ENCODE results near the gene NOX3.
"Not testable (repeated sequence)": the region's sequence is repeated elsewhere in the genome, so short reads cannot be mapped to it uniquely, and the experiment has no call there.

NOX3 gene

DNA sequence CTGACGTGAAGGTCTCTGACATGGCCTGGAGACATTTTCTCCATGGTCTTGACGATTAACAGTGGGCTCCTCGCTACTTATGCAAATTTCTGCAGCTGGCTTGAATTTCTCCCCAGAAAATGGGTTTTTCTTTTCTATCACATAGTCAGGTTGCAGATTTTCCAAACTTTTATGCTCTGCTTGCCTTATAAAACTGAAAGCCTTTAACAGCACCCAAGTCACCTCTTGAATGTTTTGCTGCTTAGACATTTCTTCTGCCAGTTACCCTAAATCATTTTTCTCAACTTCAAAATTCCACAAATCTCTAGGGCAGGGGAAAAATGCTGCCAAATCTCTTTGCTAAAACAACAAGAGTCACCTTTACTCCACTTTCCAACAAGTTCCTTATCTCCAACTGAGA lies 12.9 kb upstream of the NOX3 start:
- not testable (repeated sequence) for DNase-seq

DNA sequence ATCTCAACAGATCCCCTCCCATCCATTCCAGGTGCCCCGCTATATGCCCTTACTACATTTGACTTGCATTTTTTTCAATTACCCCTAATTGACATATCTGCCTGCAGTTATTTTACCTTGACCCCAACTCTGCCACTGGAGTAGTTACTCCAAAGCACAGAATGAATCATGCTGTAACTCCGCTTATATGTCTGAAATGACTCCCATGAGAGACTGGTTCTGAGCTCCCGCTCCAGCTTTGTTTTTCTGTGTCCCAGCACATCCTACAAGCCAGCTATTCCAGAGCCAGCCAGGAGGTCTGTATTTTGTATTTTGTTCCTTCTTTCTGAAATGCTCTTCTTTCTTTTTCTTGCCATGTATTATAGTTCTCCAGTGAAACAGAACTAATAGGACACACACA lies 10.9 kb upstream of the NOX3 start:
- DNase-seq, result no peak

DNA sequence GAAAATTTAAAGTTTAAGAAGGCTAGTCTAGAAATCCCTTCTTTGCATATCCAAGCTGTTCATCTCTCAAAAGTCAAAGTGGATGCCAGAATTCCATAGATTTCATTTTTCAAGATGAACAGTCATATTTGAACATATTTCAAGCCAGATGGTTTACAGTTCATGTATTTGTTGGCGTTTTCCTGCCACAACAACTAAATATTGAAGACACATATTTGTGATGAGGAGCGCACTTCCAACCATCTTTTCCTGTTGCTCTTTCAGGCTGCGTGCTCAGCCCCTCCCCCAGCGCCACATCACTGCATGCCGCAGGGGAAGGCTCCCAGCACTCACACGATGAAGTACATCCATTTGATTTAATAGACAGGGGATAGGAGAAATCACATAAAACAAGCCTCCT lies 5.9 kb upstream of the NOX3 start:
- DNase-seq, result no peak

DNA sequence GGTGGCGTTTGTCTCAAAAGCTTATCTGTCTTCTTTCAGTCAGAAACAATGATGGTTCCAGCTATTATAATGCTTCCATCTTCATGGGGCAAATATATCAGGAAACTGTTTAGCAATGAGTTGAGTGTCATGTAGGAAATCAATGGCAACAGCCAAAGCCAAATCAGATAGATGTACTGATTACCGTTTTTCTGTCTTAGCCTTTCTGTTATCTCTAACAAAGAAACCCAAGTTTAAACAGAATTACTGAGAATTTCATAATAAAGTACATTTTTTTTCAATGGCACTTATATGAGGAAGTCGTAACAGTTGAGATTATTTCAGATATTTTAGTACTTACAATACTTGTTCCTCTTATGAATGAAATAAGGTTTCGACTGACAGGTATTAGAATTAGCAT lies 1.2 kb downstream of the NOX3 start:
- no peak for DNase-seq

DNA sequence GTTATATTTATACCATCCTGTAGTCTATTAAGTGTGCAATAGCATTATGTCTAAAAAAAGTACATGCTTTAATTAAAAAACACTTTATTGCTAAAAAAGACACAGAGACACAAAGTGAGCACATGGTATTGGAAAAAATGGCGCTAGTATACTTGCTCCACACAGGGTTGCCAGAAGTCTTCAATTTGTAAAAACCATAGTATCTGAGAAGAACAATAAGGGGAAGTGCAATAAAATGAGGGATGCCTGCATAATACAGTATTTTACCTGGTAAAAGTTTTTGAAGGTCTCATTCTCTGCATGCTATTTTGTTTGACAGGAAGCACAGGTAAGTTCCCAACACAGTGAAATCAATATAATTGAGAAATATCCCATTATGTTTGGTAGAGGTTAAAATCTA lies 1.6 kb downstream of the NOX3 start:
- no peak for DNase-seq

DNA sequence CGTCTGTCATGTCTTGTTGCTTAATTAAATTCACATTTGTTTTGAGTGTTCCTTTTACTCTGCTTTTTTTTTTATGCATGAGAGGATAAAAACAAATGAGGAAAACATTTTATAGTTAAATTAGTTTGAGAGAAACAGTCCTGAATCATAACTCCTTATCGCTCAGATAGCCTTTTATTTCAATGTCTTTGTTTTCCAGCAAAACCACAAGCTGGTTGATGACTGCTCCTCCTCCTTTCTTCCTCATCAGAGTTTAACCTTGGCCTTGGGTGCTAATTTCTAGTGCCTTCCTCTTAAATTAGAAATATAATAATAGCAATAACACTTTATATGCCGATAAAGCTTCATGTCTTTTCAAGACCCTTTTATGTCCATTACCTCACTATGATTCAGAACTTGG lies 3.1 kb downstream of the NOX3 start:
- DNase-seq, result no peak

DNA sequence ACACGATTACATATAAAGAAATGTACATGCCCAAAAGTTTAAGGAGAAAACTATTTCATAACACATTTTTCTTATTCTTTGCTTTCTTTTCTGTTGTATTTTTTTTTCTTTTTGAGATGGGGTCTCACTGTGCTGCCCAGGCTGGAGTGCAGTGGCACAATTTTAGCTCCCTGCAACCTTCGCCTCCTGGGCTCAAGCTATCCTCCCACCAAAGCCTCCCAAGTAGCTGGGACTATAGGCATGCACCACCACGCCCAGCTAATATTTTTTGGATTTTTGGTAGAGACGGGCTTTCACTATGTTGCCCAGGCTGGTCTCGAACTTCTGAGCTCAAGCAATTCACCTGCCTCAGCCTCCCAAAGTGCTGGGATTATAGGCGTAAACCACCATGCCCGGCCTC lies 4.1 kb downstream of the NOX3 start:
- not testable (repeated sequence) for DNase-seq

DNA sequence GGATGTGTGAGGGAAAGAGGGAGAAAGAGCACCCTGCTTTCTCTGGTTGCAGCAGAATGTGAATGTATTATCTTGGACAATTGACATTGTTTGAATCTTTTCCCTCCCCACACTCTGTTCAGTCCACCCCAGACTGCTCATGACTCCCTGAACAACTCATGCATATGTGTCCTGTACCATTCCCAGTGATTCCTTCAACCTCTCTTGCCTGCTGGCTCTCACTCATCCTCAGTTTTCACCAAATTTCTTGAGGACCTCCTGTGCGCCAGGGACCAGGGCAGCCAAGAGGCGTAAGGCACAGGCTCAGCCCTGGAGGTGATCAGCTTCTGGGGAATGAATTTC lies 5.4 kb downstream of the NOX3 start:
- DNase-seq, result no peak

DNA sequence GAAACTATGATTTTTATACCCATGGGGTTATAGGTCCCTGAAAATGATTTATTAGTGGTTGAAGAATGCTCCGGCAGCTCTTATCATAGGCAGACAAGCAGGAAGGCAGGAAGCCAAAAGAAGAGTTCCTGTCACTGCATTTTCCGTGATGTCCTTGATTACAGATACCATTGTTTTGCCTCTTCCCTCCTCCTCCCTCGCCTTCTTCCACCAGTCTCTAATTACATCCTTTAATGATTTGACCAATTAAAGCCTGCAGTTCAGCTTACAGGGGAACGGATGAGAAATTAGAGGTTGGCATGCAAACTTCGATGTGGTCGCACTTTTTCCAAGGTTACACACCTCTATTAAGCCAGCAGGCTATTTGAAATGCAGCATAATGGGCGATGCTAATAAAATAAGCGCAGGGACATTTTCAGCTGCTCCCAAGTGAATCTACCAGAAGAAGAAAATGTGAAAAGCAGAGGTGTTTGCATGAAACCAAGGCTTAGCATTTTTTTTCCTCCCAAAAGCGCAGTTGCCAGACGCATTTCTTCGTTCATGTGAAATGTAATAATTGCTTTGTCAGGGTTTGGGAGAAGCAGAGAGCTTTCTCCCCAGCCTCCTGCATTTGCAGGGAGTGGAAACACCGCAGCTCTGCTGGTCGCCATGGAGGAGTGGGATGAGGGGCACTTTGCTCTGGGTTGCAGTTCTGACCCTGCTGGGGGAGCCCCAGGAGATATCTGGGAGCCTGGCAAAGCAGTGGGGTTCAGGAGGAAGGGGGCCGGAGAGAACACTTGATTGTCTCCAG lies 6.0 kb downstream of the NOX3 start:
- DNase-seq, result no peak

DNA sequence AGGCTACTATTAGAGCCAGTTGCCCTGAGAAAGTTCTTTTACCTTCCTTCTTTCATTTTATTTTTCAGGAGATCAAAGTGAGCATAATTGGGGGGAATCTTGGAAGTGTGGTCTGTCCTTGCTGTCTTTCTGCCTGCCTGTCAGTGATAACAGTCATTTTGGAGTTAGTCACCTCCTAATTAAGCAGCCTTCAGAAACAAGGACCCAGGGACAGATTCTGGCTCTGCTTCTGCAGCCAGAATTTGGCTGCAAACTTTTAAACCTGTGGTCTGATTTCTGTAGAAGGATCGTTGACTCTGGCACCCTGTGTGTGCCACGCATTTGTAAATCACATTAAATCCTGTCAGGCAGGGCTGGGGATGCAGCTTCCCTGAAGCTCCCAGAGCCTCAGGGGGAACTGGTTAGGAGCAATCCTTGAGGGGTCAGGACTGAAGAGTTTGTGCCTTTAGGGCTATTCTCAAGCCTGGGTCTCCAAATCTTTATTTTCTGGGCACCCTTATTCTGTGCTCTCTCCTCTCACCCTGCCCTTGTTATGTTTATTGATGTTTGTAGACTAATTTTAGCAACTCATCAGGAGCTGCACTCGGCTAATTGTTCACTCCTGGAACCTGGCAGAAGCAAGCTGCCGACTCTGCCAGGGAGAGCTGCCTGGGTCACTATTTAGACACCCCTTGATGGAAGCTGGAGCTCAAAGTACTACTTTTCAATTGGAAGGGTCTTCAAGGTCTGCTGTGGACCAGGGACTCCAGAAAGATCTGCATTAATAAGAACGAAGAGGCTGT lies 6.8 kb downstream of the NOX3 start:
- DNase-seq, result no peak

DNA sequence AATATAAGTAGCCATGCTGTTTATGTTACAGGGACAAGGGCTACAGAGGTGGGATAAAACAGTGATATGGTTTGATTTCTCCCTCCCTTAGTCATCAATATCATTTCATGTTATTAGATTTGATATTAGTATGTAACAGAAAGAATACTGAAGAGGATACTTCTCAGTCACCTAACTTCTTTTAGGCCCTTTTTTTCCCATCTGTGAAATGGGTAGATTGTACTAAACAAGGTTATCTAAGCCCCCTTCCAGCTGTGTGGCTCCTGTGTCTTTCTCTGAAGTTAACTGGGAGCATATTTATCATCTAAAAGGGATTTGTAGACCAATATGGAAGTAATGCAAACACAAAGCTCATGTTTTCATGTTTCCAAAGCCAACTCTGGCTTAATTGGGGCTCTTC lies 7.7 kb downstream of the NOX3 start:
- no peak for DNase-seq

DNA sequence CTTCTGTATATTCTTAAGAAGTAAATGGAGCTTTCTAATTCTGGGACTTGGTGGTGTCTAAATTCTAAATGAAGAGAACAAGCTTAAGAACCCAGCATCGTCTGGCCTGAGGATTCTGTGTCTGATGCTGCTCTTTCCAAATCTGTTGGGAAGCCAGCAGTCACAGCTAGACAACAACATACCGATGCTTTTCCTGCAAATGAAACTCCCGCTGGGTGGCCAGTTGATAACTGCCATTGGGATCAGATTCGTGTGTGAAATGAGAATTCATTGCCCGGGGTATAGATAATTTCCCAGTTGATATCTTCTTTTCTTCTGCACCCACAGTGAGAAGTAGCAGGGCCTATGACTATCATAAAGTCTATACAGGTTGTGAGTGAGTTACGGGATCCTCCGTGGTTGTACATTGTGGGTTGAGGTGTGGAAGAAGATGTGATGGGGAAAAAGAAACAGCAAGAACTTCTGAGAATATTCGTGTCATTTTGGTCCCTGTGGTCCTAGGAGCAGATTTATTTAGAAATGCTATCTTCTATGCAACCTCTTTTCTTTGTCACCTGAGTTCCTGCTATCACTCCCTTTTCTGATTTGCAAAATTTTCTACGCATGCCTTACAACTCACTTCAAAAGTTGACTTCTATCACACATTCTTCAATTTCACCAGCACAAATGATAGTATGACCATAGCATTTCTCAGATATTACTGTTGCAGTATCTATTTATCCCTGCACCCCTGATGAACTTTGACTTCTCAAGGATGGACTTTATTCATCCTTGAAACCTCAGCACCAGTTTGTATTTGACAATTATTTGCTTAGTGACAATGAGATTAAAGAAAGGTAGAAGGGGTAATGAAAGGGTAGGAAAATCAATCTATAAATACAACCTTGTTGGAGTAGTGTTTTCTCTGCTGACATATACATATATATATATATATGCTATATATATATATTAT lies 10.4 kb downstream of the NOX3 start:
- no peak for DNase-seq

DNA sequence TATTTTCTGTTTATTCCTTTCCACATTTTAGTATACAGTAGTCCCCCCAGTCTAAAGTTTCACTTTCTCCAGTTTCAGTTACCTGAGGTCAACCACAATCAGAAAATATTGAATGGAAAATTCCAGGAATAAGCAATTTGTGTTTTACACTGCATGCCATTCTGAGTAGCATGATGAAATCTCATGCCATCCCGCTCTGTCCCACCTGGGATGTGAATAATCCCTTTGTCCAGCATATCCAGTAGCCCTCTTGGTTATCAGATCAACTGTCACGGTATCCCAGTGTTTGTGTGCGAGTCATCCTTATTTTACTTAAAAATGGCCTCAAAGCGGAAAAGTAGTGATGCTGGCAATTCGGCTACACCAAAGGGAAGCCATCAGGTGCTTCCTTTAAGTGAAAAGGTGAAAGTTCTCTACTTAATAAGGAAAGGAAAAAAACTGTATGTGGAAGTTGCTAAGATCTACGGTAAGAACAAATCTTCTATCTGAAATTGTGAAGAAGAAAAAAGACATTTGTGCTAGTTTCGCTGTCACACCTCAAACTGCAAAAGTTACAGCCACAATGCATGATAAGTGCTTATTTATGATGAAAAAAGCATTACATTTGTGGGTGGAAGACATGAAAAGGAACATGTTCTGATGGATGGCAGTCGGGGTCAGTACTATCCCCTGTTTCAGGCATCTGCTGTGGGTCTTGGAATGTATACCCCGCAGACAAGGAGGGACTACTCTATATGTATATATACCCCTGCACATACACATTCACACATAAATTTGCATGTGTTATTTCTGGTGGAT lies 11.3 kb downstream of the NOX3 start:
- DNase-seq, result no peak

DNA sequence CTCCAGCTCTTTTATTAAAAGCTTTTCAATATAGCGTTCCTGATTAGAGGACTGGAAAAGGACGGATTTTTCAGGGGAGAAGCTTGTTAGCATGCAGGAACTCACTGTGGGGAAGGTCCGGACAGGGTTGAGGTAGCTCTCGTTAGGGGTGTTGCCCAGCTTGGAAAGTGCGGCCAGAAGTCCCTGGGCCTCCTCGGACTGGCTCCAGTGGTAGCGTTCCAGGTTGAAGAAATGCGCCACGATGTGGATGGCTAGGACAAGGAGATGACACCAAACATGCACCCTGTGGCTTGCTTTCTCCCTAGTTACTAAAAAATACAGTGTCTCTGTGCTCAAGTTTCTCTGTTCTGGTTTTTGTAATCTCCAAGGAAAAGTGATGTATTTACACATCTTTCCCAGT lies 12.5 kb downstream of the NOX3 start:
- no peak for DNase-seq

DNA sequence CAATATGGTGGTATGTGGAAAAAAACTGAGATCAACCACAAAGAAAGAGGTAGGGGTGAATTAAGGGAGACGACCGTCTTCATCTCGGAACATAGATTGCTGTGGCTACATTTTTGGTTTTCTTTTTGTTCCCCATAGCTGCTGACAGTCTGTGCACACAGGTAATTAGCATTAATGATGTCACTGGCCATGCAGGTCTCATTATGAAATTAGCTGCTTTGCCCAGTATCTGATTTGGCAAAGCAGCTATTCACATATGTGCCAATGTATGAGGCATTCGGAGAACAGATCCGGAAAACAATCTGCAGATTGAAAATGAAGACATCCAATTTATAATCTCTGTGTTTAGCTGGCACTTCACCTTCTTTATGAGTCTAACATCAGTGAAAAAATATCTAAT lies 13.1 kb downstream of the NOX3 start:
- no peak for DNase-seq

DNA sequence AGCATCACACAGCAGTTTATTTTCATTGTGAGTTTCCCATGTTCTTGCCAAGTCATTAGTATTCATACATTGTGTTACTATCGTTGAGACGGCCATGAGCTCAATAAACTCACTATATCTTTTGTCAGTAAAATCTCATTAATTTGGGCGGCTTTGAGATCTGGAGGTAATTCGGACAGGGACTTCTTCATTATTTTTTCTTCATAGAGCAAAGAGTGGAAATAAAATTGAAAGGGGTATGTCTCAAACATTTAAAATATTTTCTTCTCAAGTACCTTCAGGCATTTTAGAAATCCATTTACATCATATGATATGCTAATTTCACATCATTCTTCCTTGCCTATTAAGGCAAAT lies 14.6 kb downstream of the NOX3 start:
- DNase-seq, result no peak

DNA sequence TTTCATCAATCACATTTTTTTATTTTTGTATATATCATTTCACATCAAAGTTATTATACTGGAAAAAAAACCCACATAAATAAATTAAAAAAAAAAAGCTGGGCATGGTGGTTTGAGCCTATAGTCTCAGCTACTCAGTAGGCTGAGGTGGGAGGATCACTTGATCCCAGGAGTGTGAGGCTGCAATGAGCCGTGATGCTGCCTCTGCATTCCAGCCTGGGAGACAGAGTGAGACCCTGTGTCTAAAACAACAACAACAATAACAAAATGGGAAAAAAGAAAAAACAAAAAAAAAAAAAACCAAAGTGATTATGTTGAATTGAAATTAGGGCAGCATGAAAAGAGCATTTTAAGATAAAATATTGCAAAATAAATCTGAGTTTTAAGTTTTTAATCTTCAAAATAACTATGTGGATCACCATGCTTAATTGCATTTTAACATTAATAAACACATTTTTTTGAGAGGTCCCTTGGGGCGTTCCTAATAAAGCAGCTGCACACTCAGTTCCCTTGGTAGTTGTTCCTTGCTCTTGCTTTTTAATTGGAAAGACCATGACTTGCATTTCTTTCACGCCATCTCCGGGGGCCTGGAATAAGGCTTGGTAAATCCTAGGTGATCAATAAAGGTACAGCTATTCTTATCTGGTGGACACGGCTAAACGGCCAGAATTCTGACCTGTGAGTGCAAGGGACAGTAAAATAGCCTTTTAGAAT lies 15.1 kb downstream of the NOX3 start:
- no peak for DNase-seq

DNA sequence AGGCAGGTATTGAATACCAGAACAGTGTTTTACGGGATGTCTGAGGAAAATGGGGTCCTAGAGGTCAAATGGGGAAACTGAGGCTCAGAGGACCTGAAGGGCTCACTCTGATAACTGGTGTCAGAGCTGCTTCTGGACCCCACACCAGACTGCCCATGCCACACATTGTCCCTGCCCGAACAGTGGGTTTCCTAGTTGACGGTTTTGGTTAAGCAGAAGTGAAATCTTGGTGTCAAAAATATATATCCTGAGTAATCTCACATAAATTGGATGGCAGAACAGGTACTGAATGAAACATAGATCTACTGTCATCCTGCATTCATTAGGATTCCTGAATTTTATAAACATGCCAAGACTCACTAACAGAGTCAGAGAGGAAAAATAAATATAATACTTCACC lies 16.3 kb downstream of the NOX3 start:
- DNase-seq, result no peak

DNA sequence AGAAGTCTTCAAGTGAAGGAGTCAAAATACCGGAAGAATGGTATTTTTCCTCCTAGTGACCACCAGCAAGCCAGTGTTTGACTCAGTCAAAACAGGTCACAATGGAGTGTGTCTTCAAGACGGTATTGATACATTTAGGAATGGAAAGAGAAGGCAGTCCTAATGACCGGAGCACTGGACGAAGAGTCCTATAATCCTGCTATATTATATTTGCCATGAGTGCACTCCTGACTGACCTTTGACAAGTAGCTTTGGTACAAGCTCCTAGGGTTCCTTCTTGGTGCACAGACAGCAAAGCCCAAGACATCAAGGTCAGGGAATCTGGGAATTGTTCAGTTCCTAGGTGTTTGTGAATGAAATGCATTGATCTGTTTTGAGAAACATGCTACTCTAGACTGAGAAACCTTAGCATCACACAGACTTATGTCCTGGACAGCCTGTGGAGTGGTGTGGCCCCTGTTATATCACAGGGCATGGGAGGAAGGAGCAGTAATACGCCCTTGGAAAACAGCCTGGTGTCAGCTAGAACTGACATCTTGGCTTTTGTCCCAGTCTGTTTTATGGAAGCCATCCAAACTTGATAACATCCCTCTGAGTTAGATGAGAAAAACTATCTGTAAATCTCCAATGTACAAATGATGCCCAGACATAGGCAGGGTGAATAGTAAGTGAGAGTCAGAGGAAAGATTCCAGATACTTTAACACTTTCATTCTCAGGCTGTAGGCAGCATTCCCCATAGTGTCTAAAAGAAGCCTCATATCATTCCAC lies 18.5 kb downstream of the NOX3 start:
- DNase-seq, result no peak

DNA sequence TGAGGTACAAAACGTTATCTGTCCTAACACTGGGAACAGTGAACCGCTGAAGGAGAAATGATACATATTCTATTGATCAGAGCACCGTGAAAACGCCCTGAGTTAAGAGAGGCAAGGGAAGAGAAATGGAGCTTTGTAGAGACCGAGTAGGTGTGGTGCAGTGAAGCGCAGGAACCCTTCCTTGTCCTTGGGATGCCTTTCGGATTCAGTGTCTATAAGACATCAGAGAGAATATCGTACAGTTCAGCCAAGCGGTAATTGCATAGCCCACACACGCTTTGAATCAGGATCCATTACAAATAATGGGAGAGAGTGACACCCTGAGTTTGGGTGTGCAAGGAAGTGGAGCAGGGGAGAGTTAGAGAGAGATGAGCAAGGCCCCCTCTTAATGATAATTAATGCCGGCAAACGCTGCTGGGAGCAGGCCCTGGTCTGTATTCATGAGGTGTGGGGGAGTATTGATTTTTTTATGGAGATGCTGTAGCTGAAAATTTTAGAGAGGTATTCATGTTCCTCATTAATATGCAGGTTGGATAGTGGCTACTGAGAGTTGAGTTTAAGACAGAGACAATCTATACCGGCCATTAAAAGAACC lies 20.7 kb downstream of the NOX3 start:
- DNase-seq, result no peak

DNA sequence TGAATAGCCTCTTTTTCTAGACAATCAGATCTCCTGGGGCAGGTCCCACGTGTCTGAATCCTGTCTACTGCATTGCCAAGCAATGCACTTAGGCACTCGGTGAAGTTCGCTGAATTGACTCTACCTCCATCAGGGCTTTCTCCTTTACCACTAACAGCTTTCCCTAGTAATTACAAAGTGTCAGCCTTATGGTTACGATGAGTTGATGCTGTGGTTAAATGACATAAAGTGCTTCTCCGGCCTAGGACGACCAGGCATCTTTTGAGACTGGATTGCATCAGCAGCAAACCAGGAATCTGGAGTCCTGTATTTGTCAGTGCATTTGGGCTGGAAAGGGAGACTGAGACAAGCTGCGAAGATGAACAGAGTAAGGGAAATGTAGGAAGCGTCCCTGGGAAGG lies 21.5 kb downstream of the NOX3 start:
- DNase-seq, result no peak
